GM12878 (cell line): ENCODE measurements around the gene BDKRB2. TPM values are rescaled to one million over a fixed set of nuclear protein-coding genes. Genes with fewer than 3 reads are reported as not detected.

Source experiments
- ATAC-seq: fragments of 200-7000 bp; cut with Tn5 transposase; 3 replicates; pipeline ENCODE4 v1.9.1; 2020; ENCODE audit warnings: mild to moderate bottlenecking, moderate library complexity
- BruUV-seq: library from RNA; stranded (reverse); fragments of 400-500 nt; replicated peaks from 2 replicates; lab custom pipeline; 2021; lab: Mats Ljungman, UMichigan
- CTCF ChIA-PET: fragments of 300-600 bp; sonication (Branson Sonifier 250); formaldehyde crosslinking; extraction: SDS; loops from one replicate; lab custom pipeline; 2021; ENCODE audit warnings: inconsistent platforms; lab: Yijun Ruan, JAX
- POLR2A ChIA-PET: fragments of 350-600 bp; formaldehyde crosslinking; extraction: SDS; loops from one replicate; lab custom pipeline; 2021; ENCODE audit warnings: inconsistent platforms; lab: Charles Lee
- RAD21 ChIA-PET: fragments of 300-600 bp; sonication (Branson Sonifier 250); formaldehyde crosslinking; loops from one replicate; lab custom pipeline; 2023; ENCODE audit warnings: antibody characterized with exemption; ENCODE audit not compliant: unreplicated experiment; lab: Charles Lee
- SMC1A ChIA-PET: fragments of 300-600 bp; sonication (Branson Sonifier 250); formaldehyde crosslinking; loops from one replicate; lab custom pipeline; 2023; ENCODE audit not compliant: unreplicated experiment, uncharacterized antibody; lab: Charles Lee
- DNase-seq: peaks from one replicate; pipeline ENCODE4 v3.0.0-alpha.2; 2011; ENCODE audit warnings: low read depth, low spot score
- FAIRE-seq: peaks from 3 replicates; lab custom pipeline; 2011; peaks lifted over from hg19 to GRCh38; lab: Jason Lieb, UNC
- H2AFZ ChIP-seq: 2 replicates; pipeline ENCODE4 v1.6.0; 2011; ENCODE audit warnings: low read depth, low read length, control low read depth; ENCODE audit not compliant: control insufficient read depth
- H3K27ac ChIP-seq: 2 replicates; pipeline ENCODE4 v1.5.1; 2011; ENCODE audit warnings: control low read depth; ENCODE audit not compliant: control insufficient read depth, insufficient read depth
- H3K27me3 ChIP-seq, 2 experiments: replicated peaks in 1 of 2; 2 replicates each; pipeline versions ENCODE4 v1.6.0 to v1.6.1; 2011; ENCODE audit warnings: low read length in 1 of 2; ENCODE audit not compliant: control insufficient read depth in 2 of 2, insufficient read depth in 2 of 2
- H3K36me3 ChIP-seq, 2 experiments: 2 replicates each; pipeline ENCODE4 v1.5.1; 2011; ENCODE audit warnings: low read length in 1 of 2; ENCODE audit not compliant: control insufficient read depth in 2 of 2, insufficient read depth in 2 of 2
- H3K4me1 ChIP-seq: 2 replicates; pipeline ENCODE4 v1.6.1; 2011; ENCODE audit warnings: mild to moderate bottlenecking, low read length, moderate library complexity, mixed read lengths; ENCODE audit not compliant: control insufficient read depth, insufficient read depth
- H3K4me2 ChIP-seq: 2 replicates; pipeline ENCODE4 v1.6.0; 2011; ENCODE audit warnings: control low read depth; ENCODE audit not compliant: control insufficient read depth, insufficient read depth
- H3K4me3 ChIP-seq: fragments of 200-600 bp; sonication (generic); 2 replicates; pipeline ENCODE4 v1.5.1; 2016
- H3K79me2 ChIP-seq: 2 replicates; pipeline ENCODE4 v1.6.0; 2011; ENCODE audit warnings: low read length; ENCODE audit not compliant: control insufficient read depth, insufficient read depth
- H3K9ac ChIP-seq: 2 replicates; pipeline ENCODE4 v1.8.0; 2011; ENCODE audit warnings: low read length, control low read depth, mixed read lengths; ENCODE audit not compliant: control insufficient read depth, insufficient read depth
- H3K9me3 ChIP-seq: replicated peaks from 3 replicates; pipeline ENCODE4 v1.5.1; 2011; ENCODE audit warnings: mild to moderate bottlenecking, low read length; ENCODE audit not compliant: control insufficient read depth, insufficient read depth
- H4K20me1 ChIP-seq: 2 replicates; pipeline ENCODE4 v1.6.0; 2011; ENCODE audit not compliant: control insufficient read depth, insufficient read depth
- BCL11A ChIP-seq: IDR thresholded peaks from 2 replicates; pipeline ENCODE4 v1.6.1; 2011; ENCODE audit warnings: low read depth, low read length
- E2F4 ChIP-seq: IDR thresholded peaks from 2 replicates; pipeline ENCODE4 v1.6.1; 2012; ENCODE audit warnings: low read depth, low read length, improper control_type of control experiment
- KLF5 ChIP-seq: fragments of 450-650 bp; IDR thresholded peaks from 2 replicates; pipeline ENCODE4 v1.6.1; 2014; ENCODE audit warnings: mild to moderate bottlenecking; ENCODE audit not compliant: partially characterized antibody
- MYC ChIP-seq: IDR thresholded peaks from 2 replicates; pipeline ENCODE4 v1.6.1; 2011; ENCODE audit warnings: mild to moderate bottlenecking, low read length, moderate library complexity, inconsistent platforms; ENCODE audit not compliant: insufficient read depth, insufficient replicate concordance, insufficient read length, severe bottlenecking
- NBN ChIP-seq: fragments of 450-650 bp; IDR thresholded peaks from 2 replicates; pipeline ENCODE4 v1.6.1; 2016
- NRF1 ChIP-seq: conservative IDR thresholded peaks from 2 replicates; pipeline ENCODE4 v1.6.1; 2011; ENCODE audit warnings: mild to moderate bottlenecking, low read depth, low read length, improper control_type of control experiment
- TAF1 ChIP-seq: IDR thresholded peaks from 2 replicates; pipeline ENCODE4 v1.6.1; 2011; ENCODE audit warnings: mild to moderate bottlenecking, low read depth, low read length, borderline replicate concordance
- WGBS: methylation state at CpG from one replicate; pipeline ENCODE4 v1.1.6; 2016; ENCODE audit warnings: low lambda C conversion rate; ENCODE audit not compliant: insufficient replicate concordance, insufficient coverage; ENCODE audit errors: missing lambda C conversion rate; 5-methylcytosine and 5-hydroxymethylcytosine counted together
- in situ Hi-C: fragments of 300-500 bp; cut with MboI; formaldehyde crosslinking; loops from 9 replicates; pipeline ENCODE4 v1.14.3; 2018; ENCODE audit warnings: mixed read lengths
- intact Hi-C: fragments of 100-400 bp; cut with micrococcal nuclease; formaldehyde crosslinking; loops from one replicate; pipeline ENCODE4 v1.14.2; 2022; ENCODE audit not compliant: unreplicated experiment
- polyA plus RNA-seq, 11 experiments: library from polyadenylated mRNA; depleted of rRNA in 4 of 11; unstranded in 6 of 11; stranded (reverse) in 5 of 11; fragments of >200 nt; fragmentation: Nextera tagmentation in 4 of 11; fragmentation: Illumina TruSeq in 1 of 11; extraction: Ambion mirVana in 4 of 11; extraction: Trizol in 1 of 11; gene quantifications; 1 replicate in 1 of 11; 2 replicates in 10 of 11; pipeline versions ENCODE4 v1.2.1 to v1.2.3, GENCODE V29; 2011 to 2016; ENCODE audit warnings: inconsistent platforms in 2 of 11, missing spikeins in 2 of 11, low read depth in 1 of 11
- total RNA-seq, 4 experiments: library from RNA; depleted of rRNA in 3 of 4; stranded (reverse); fragments of >200 nt in 3 of 4; fragmentation: Illumina TruSeq in 1 of 4; extraction: Trizol in 1 of 4; gene quantifications; 2 replicates each; pipeline versions ENCODE4 v1.2.1 to v1.2.3, GENCODE V29; 2013 to 2021

Gene BDKRB2
- total and polyA plus RNA-seq, 10 of the 15 experiments (the other 5 are each of a cell fraction or from before 2014, with no cell fraction given), result 0.08 TPM; not detected in 9

GRCh38 chr14:96217376-96217913, 12.8 kb downstream of the BDKRB2 start (continued):
- no peak for TF ChIP-seq MYC
- TF ChIP-seq E2F4, result no peak

DNA sequence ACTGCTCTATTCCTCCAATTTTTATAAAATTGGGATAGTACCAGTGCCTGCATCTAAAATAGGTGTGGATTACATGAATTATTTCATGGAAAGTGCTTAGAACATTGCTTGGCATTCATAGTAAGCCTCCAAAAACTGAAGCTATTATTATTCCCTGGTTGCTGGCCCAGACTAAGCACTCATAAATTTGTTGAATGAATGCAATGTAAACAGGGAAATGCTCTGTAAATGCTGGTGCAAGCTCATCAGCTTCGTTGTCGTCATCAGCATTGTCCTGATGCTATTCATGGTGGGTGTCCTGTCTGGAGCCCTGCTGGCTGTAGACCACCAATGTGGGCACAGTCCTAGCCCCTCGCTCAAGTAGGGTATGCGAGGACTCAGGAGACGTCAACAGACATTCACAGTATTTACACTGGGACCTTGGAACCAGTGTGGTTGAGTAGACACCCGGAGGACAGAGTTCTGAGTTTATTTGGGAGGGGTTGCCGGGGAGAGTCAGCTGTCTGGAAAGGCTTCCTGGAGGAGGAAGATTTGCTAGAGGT, 16.5 kb downstream of the BDKRB2 start:
- 45% methylated on average over 7 of the region's 7 CpGs for WGBS
- H4K20me1 ChIP-seq, result no peaks in the 10 kb centered on the region
- no peak overlapping the region for H3K27ac ChIP-seq
- DNase-seq, result no peak
- H3K4me3 ChIP-seq, result no peak overlapping the region
- no peaks in the 10 kb centered on the region for H3K36me3 ChIP-seq
- intact Hi-C loops, result no loop called here
- ChIA-PET RAD21 (no interaction called here), CTCF (interaction anchor here (1.4 kb wide), 1 partner anchor 11 kb away, joined by 3 read pairs; no protein-coding TSS in a partner anchor), POLR2A (no interaction called here), SMC1A (no interaction called here)
- in situ Hi-C loops, result no loop called here
- H3K9me3 ChIP-seq, result no peaks in the 10 kb centered on the region
- no TSS peak for BruUV-seq
- no peaks in the 10 kb centered on the region; the same call in 1 of the 2 replicates for H3K4me1 ChIP-seq
- no peak for ATAC-seq
- no peak for TF ChIP-seq BCL11A
- TF ChIP-seq NRF1, result no peak
- TF ChIP-seq KLF5, result no peak
- no peak for TF ChIP-seq TAF1
- TF ChIP-seq NBN, result no peak
- H3K27me3 ChIP-seq, result peaks cover 0 to 1% of the 10 kb centered on the region in 2 experiments; a peak in 1 of 4 replicates
- FAIRE-seq, result no peak
- no peaks in the 10 kb centered on the region for H3K79me2 ChIP-seq
- no peak overlapping the region for H3K9ac ChIP-seq
- H3K4me2 ChIP-seq, result no peak overlapping the region
- no peak overlapping the region for H2AFZ ChIP-seq
